HG03135 (cell line): ENCODE data around the gene SETD2.
"Not testable (repeated sequence)": the region's sequence is repeated elsewhere in the genome, so short reads cannot be mapped to it uniquely, and the experiment has no call there.

Source experiments
- ATAC-seq: cut with Tn5 transposase; IDR thresholded peaks from one replicate; pipeline ENCODE4 v1.9.1; 2021; ENCODE audit warnings: mild to moderate bottlenecking, moderate library complexity; ENCODE audit not compliant: unreplicated experiment

Gene SETD2, protein sequence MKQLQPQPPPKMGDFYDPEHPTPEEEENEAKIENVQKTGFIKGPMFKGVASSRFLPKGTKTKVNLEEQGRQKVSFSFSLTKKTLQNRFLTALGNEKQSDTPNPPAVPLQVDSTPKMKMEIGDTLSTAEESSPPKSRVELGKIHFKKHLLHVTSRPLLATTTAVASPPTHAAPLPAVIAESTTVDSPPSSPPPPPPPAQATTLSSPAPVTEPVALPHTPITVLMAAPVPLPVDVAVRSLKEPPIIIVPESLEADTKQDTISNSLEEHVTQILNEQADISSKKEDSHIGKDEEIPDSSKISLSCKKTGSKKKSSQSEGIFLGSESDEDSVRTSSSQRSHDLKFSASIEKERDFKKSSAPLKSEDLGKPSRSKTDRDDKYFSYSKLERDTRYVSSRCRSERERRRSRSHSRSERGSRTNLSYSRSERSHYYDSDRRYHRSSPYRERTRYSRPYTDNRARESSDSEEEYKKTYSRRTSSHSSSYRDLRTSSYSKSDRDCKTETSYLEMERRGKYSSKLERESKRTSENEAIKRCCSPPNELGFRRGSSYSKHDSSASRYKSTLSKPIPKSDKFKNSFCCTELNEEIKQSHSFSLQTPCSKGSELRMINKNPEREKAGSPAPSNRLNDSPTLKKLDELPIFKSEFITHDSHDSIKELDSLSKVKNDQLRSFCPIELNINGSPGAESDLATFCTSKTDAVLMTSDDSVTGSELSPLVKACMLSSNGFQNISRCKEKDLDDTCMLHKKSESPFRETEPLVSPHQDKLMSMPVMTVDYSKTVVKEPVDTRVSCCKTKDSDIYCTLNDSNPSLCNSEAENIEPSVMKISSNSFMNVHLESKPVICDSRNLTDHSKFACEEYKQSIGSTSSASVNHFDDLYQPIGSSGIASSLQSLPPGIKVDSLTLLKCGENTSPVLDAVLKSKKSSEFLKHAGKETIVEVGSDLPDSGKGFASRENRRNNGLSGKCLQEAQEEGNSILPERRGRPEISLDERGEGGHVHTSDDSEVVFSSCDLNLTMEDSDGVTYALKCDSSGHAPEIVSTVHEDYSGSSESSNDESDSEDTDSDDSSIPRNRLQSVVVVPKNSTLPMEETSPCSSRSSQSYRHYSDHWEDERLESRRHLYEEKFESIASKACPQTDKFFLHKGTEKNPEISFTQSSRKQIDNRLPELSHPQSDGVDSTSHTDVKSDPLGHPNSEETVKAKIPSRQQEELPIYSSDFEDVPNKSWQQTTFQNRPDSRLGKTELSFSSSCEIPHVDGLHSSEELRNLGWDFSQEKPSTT (N-terminal part only)

GRCh38 chr3:47164007-47164881 lies at the start of gene SETD2:
SETD2 (minus strand) TSS chr3:47164113; CDS start chr3:47163924, 189 bp downstream.
- ATAC-seq: peak; percentile 63

GRCh38 chr3:47210863-47211405 lies 47.0 kb upstream of the SETD2 start:
- ATAC-seq: no peak

DNA sequence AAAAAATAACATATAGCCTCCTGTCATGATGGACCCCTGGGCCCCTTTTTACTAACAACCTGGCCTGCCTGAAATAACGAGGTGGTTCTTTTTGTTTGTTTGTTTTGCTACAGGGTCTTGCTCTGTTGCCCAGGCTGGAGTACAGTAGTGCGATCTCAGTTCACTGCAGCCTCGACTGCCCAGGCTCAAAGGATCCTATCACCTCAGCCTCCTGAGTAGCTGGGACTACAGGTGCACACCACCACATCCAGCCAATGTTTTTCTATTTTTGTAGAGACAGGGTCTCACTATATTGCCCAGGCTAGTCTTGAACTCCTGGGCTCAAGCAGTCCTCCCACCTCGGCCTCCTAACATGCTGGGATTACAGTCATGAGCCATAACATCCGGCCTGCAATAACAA lies 42.1 kb upstream of the SETD2 start:
- ATAC-seq: not testable (repeated sequence)

DNA sequence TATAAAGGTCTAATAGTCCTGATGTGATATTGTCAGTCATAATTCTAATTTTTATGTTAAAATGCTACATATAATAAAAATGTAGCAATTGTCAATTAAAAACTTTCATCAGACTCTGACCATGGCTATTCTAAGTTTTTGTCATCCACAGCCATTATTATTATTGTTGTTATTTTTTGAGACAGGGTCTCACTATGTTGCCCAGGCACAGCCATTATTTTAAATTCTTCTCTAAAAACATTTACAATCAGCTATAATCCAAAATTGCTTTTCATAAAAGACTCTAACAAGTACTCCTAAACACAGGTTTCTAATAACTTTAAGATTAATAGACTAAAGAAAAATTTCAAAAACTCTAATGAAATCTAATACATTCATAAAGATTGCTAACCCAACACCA lies 41.0 kb upstream of the SETD2 start:
- no peak for ATAC-seq

GRCh38 chr3:47202542-47202941 lies 38.6 kb upstream of the SETD2 start:
- no peak for ATAC-seq

GRCh38 chr3:47197287-47197686 lies 33.4 kb upstream of the SETD2 start:
- ATAC-seq: no peak

GRCh38 chr3:47194994-47195393 lies 31.1 kb upstream of the SETD2 start:
- no peak for ATAC-seq

DNA sequence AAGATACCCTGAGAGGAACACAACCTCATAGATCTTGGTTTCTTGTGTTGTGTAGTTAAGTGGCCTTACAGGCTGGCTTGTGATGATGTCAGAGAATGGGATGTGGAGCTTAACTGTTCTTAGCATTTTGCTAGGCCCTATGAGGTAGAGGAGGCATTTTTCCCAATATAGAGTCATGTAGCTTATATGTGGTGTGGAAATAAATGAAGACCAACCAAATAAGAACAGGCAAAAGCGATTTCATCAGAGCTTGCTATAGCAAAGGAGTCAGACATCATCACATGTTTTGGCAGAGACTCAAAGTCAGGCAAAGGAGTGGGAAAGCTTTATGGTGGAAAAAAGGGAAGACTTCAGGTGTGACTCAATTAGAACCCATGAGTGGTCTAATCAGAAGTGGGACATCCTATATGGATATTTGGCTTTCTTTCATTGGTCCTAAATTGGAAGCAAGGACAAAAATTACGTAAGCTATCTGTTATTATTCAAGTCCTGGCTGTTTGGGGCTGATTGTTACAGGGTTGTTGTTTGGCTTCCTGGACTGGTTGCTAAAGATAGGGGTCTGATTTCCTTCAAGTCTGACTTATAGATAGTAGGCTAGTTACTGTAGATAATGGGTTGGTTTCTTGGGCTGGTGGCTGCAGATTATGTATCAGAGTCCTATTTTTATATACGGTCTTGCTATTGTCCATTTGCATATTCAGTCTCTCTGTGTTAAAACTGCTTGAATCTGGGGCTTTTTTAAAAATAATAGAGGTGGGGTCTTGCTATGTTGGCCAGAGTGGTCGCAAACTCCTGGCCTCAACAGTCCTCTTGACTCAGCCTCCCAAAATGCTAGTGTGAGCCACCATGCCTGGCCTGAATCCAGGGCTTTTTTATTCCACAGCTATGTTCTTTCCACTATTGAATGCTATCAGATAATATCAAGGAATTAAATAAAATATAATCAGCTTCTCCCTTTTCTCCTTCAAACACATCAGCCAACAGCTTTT lies 30.3 kb upstream of the SETD2 start:
- ATAC-seq: no peak

- ATAC-seq: no peak
Measured at GRCh38 chr3:47186285-47186684, 22.4 kb upstream of the SETD2 start.

DNA sequence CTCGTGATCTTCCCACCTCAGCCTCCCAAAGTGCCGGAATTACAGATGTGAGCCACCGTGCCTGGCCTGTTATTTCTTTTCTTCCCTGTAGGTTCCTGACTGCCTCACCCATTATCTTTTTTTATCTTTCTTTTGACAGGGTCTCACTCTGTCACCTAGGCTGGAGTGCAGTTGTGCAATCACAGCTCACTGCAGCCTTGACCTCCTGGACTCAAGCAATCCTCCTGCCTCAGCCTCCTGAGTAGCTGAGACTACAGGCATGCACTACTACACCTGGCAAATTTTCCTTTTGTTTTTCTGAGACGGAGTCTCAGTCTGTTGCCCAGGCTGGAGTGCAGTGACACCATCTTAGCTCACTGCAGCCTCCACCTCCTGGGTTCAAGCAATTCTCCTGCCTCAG lies 17.8 kb upstream of the SETD2 start:
- not testable (repeated sequence) for ATAC-seq

DNA sequence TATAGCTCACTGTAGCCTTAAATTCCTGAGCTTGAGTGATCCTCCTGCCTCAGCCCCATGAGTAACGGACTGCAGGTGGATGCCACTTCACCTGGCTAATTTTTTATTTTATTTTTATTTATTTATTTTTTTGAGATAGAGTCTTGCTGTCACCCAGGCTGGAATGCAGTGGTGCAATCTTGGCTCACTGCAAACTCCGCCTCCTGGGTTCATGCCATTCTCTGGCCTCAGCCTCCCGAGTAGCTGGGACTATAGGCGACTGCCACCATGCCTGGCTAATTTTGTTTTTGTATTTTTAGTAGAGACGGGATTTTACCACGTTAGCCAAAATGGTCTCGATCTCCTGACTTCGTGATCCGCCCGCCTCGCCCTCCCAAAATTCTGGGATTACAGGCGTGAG lies 16.1 kb upstream of the SETD2 start:
- not testable (repeated sequence) for ATAC-seq

DNA sequence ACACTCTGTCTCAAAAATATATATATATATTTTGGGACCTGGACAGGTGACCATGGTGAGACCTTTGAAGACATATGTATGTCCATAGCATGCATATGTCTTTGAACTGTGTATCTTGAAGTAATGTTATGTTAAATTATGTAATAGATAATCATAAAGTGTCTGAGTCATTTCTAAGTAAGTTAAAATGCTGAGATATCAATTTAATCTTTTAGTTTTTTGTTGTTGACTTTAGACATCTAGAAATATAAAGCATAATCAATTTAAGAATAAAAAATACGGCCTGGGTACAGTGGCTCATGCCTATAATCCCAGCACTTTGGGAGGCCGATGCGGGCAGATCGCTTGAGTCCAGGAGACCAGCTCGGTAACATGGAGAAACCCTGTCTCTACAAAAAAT lies 12.7 kb upstream of the SETD2 start:
- ATAC-seq: no peak

DNA sequence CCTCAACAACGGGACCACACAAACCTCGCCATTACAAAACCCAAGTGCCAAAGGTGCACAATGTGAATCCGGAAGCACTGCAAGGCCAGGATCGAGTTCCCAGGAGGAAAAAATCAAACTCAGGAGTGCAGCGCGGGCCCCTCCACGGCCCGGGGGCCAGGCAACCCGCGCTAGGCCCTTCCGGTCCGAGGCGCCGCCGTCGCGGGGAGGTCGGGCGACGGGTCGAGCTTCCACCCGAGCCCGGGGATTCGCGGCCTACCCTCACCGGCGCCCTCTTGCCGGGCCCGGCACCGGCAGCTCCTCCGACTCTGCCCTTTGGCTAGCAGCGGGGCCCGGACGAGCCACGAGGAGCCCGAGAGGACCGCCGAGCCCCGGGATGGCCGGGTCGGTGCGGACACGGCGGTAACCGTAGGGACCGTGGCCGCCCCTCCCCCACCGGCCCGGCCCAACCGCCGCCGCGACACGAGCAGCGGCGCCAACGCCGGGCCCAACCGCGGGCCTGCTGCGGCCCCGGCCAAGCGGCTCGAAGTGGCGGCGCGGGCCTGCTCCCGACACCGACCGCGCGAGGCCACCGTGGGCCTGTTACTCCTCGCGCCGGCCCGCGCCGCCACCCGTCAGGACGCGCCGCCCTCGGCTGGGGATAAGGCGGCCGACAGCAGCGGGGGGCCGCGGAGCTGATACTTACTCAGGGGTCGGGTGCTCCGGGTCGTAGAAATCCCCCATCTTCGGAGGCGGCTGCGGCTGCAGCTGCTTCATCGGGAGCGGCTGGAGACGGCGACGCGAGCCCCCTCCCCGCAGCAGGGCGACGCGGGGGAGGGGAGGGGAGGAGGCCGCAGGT lies 525 bp downstream of the SETD2 start:
- ATAC-seq: peak; percentile 36

- ATAC-seq: peak; percentile 6
Measured at GRCh38 chr3:47162697-47163168, 1.2 kb downstream of the SETD2 start.

DNA sequence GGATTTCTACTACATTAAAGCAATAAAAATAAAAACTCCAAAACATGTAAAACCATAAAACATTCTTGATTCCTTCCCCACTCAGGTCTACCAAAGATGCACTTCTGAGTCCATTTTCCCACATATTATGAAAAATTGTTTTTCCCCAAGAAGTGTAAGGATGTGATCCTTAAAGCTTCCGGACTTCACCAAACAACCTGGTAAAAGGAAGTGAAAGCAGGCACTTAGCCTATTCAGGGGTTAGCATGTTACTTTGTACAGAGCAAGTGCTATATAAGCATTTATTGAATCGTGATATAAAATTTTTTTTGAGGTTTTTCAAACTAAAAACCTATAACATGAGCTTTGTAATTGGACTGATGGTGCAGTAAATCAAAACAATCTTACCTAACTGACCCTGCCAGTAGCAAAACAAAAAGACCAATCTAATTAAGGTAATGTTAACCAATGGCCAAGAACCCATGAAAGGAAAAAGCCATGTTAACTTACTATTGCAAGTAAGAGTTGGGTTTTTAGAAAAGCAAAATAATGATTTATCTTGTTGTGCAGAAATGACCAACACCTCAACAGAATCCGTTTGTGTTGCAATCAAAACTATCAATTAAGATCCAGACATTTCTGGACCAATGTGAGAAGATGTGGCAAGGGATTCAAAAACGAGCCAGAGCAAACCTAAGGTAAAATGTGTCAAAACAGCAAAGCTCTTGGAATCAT lies 1.8 kb downstream of the SETD2 start:
- no peak for ATAC-seq

DNA sequence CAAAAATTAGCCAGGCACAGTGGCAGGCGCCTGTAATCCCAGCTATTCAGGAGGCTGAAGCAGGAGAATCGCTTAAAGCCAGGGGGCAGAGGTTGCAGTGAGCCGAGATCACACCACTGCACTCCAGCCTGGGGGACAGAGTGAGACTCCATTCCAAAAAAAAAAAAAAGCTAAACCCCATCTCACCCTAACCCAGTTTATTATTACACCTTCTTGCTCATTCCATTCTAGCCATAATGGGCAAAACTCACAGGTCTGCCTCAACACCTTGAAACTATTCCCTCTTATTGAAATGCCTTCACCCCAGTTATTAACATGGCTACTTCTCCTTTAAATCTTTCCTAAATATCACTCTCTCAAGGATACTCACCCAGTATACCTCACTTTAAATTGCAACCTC lies 4.1 kb downstream of the SETD2 start:
- no peak for ATAC-seq

DNA sequence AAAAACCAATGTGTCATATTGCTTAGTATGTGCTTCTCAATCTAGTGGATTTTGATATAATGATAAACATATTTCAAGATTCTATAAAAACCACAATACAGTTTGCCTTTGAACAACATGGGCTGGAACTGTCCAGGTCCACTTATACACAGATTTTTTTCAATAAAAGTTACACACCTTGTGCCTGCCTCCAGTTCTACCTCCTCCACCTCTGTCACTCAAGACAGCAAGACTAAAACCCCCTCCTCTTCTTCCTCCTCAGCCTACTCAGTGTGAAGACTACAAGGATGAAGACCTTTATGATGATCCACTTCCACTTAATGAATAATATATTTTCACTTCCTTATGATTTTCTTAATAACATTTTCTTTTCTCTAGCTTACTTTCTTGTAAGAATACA lies 5.7 kb downstream of the SETD2 start:
- no peak for ATAC-seq
